Loucy (cell line): ENCODE measurements around the gene SAP25.

Experiments
- H2AFZ ChIP-seq: fragments of 200-600 bp; sonication (generic); 2 replicates; pipeline ENCODE4 v1.6.0; 2016; ENCODE audit warnings: antibody characterized with exemption, mild to moderate bottlenecking, low read length, moderate library complexity
- H3F3A ChIP-seq: fragments of 200-600 bp; 2 replicates; pipeline ENCODE4 v1.6.0; 2016; ENCODE audit warnings: antibody characterized with exemption, low read depth, mild to moderate bottlenecking
- H3K27me3 ChIP-seq: fragments of 200-600 bp; sonication (generic); 2 replicates; pipeline ENCODE4 v1.6.1; 2014; ENCODE audit warnings: low read length, mild to moderate bottlenecking; ENCODE audit not compliant: insufficient read depth, poor library complexity, severe bottlenecking
- H3K36me3 ChIP-seq: fragments of 200-600 bp; sonication (generic); 2 replicates; pipeline ENCODE4 v1.6.1; 2016; ENCODE audit warnings: low read length; ENCODE audit not compliant: insufficient read depth
- H3K4me1 ChIP-seq: fragments of 200-600 bp; sonication (generic); 2 replicates; pipeline ENCODE4 v1.5.1; 2014; ENCODE audit warnings: low read length, mild to moderate bottlenecking; ENCODE audit not compliant: insufficient read depth, poor library complexity, severe bottlenecking
- H3K4me2 ChIP-seq: fragments of 200-600 bp; sonication (generic); 2 replicates; pipeline ENCODE4 v1.6.0; 2014; ENCODE audit warnings: antibody characterized with exemption, low read length, low read depth, mild to moderate bottlenecking; ENCODE audit not compliant: poor library complexity, severe bottlenecking
- H3K4me3 ChIP-seq: fragments of 200-600 bp; sonication (generic); 2 replicates; pipeline ENCODE4 v1.5.1; 2014; ENCODE audit warnings: low read length, mild to moderate bottlenecking, mixed read lengths; ENCODE audit not compliant: poor library complexity, severe bottlenecking
- H3K79me2 ChIP-seq: fragments of 200-600 bp; sonication (generic); 2 replicates; pipeline ENCODE4 v1.6.1; 2014; ENCODE audit warnings: low read length; ENCODE audit not compliant: insufficient read depth
- H3K9ac ChIP-seq: fragments of 200-600 bp; sonication (generic); 2 replicates; pipeline ENCODE4 v1.6.0; 2014; ENCODE audit warnings: mild to moderate bottlenecking, low read depth, low read length, moderate library complexity; ENCODE audit not compliant: poor library complexity, severe bottlenecking
- H3K9me2 ChIP-seq: fragments of 200-600 bp; sonication (generic); replicated peaks from 2 replicates; pipeline ENCODE4 v1.6.1; 2016; ENCODE audit warnings: low read depth, low read length, mixed read lengths
- H3K9me3 ChIP-seq: fragments of 200-600 bp; sonication (generic); 2 replicates; pipeline ENCODE4 v1.6.1; 2014; ENCODE audit warnings: mild to moderate bottlenecking, antibody characterized with exemption, low read length, low read depth; ENCODE audit not compliant: insufficient read depth
- H4K20me1 ChIP-seq: fragments of 200-600 bp; sonication (generic); 2 replicates; pipeline ENCODE4 v1.6.0; 2014; ENCODE audit warnings: antibody characterized with exemption, low read length, mild to moderate bottlenecking; ENCODE audit not compliant: insufficient read depth, poor library complexity, severe bottlenecking
- CTCF ChIP-seq: fragments of 200-600 bp; sonication (generic); conservative IDR thresholded peaks from 2 replicates; pipeline ENCODE4 v1.5.1; 2014; ENCODE audit warnings: mild to moderate bottlenecking, antibody characterized with exemption, low read length
- EZH2phosphoT487 ChIP-seq: fragments of 200-600 bp; IDR thresholded peaks from 2 replicates; pipeline ENCODE4 v1.6.1; 2018; ENCODE audit warnings: antibody characterized with exemption, mild to moderate bottlenecking, moderate library complexity, borderline replicate concordance

SAP25 gene

GRCh38 chr7:100595188-100595587 is 21.5 kb upstream of the SAP25 start:
- Histone ChIP-seq H3F3A (no peaks in the 10 kb centered on the region), H4K20me1 (no peaks in the 10 kb centered on the region), H3K9me2 (no peaks in the 10 kb centered on the region), H3K27me3 (no peaks in the 10 kb centered on the region), H3K9me3 (no peaks in the 10 kb centered on the region), H3K79me2 (no peaks in the 10 kb centered on the region), H3K4me3 (no peak overlapping the region), H3K36me3 (no peaks in the 10 kb centered on the region), H3K4me1 (peaks cover 6% of the 10 kb centered on the region), H2AFZ (no peak overlapping the region), H3K9ac (no peak overlapping the region), H3K4me2 (no peak overlapping the region)
- TF ChIP-seq CTCF, result no peak
- TF ChIP-seq EZH2phosphoT487, result no peak

GRCh38 chr7:100591596-100591995 is 17.9 kb upstream of the SAP25 start:
- Histone ChIP-seq H4K20me1 (no peaks in the 10 kb centered on the region), H3K4me3 (no peak overlapping the region), H3K79me2 (no peaks in the 10 kb centered on the region), H3K9ac (no peak overlapping the region), H3K4me1 (peaks cover 3% of the 10 kb centered on the region), H3F3A (no peaks in the 10 kb centered on the region), H3K9me3 (no peaks in the 10 kb centered on the region), H3K36me3 (no peaks in the 10 kb centered on the region), H3K4me2 (no peak overlapping the region), H3K9me2 (no peaks in the 10 kb centered on the region), H3K27me3 (no peaks in the 10 kb centered on the region), H2AFZ (no peak overlapping the region)
- TF ChIP-seq CTCF, result no peak
- TF ChIP-seq EZH2phosphoT487, result no peak

- Histone ChIP-seq H3F3A (no peaks in the 10 kb centered on the region), H4K20me1 (peaks cover 7% of the 10 kb centered on the region), H3K27me3 (no peaks in the 10 kb centered on the region), H3K4me3 (no peak overlapping the region), H3K9me2 (no peaks in the 10 kb centered on the region), H3K9ac (no peak overlapping the region), H3K36me3 (no peaks in the 10 kb centered on the region), H3K4me1 (peaks cover 3% of the 10 kb centered on the region), H3K79me2 (peaks cover 7% of the 10 kb centered on the region), H3K9me3 (no peaks in the 10 kb centered on the region), H2AFZ (no peak overlapping the region), H3K4me2 (no peak overlapping the region)
- TF ChIP-seq CTCF (no peak), EZH2phosphoT487 (no peak)
Measured at GRCh38 chr7:100590077-100590737, 16.5 kb upstream of the SAP25 start.
